ENCODE data around the gene BAG1.

Gene BAG1

GRCh38 chr9:33236571-33236970, 27.9 kb downstream of the BAG1 start:
- ChIA-PET CTCF (no interaction called here), POLR2A (no interaction called here)
- TF ChIP-seq NFRKB (IDR thresholded peaks at IDR 0.05), result no peak
- no peak for TF ChIP-seq LEF1 (IDR thresholded peaks at IDR 0.05; ENCODE audit: borderline replicate concordance)
- TF ChIP-seq CTBP1 (IDR thresholded peaks at IDR 0.05; ENCODE audit: borderline replicate concordance), result no peak
- TF ChIP-seq ARNT (IDR thresholded peaks at IDR 0.05), result no peak
- no peak for TF ChIP-seq PKNOX1 (IDR thresholded peaks at IDR 0.05)
- TF ChIP-seq SP1 (IDR thresholded peaks at IDR 0.05), result no peak
- TF ChIP-seq FOXA1 (IDR thresholded peaks at IDR 0.05), result no peak
- TF ChIP-seq SUZ12 (IDR thresholded peaks at IDR 0.05), result no peak
- no peak for TF ChIP-seq BHLHE40 (IDR thresholded peaks at IDR 0.05; ENCODE audit: borderline replicate concordance)
- no peak for TF ChIP-seq L3MBTL2 (conservative IDR thresholded peaks at IDR 0.05)
- TF ChIP-seq HDGF (IDR thresholded peaks at IDR 0.05; ENCODE audit: borderline replicate concordance), result no peak
- no peak for TF ChIP-seq FOXK2 (IDR thresholded peaks at IDR 0.05)
- no peak for TF ChIP-seq FOXM1 (IDR thresholded peaks at IDR 0.05; ENCODE audit: borderline replicate concordance)
- TF ChIP-seq ELF4 (IDR thresholded peaks at IDR 0.05), result no peak
- no peak for TF ChIP-seq ZNF384 (IDR thresholded peaks at IDR 0.05)
- TF ChIP-seq TARDBP (IDR thresholded peaks at IDR 0.05), result no peak
- DNase-seq (ENCODE audit: extremely low spot score), result no peak

GRCh38 chr9:33234511-33235467, 29.7 kb downstream of the BAG1 start:
- ChIA-PET POLR2A (no interaction called here), CTCF (interaction anchor here (1.3 kb wide), 1 partner anchor 8 kb away, joined by 3 read pairs; no protein-coding TSS in a partner anchor)
- TF ChIP-seq BHLHE40 (IDR thresholded peaks at IDR 0.05; ENCODE audit: borderline replicate concordance) (no peak), LEF1 (IDR thresholded peaks at IDR 0.05; ENCODE audit: borderline replicate concordance) (no peak), ELF4 (IDR thresholded peaks at IDR 0.05) (no peak), FOXM1 (IDR thresholded peaks at IDR 0.05; ENCODE audit: borderline replicate concordance) (no peak), PKNOX1 (IDR thresholded peaks at IDR 0.05) (no peak), HDGF (IDR thresholded peaks at IDR 0.05; ENCODE audit: borderline replicate concordance) (no peak), ARNT (IDR thresholded peaks at IDR 0.05) (no peak), FOXK2 (IDR thresholded peaks at IDR 0.05) (no peak)
- no peak for DNase-seq (ENCODE audit: extremely low spot score)

- TF ChIP-seq FOXA1 (IDR thresholded peaks at IDR 0.05) (no peak), L3MBTL2 (conservative IDR thresholded peaks at IDR 0.05) (no peak), FOXK2 (IDR thresholded peaks at IDR 0.05) (no peak), TARDBP (IDR thresholded peaks at IDR 0.05) (no peak), LEF1 (IDR thresholded peaks at IDR 0.05; ENCODE audit: borderline replicate concordance) (no peak), FOXM1 (IDR thresholded peaks at IDR 0.05; ENCODE audit: borderline replicate concordance) (no peak), BHLHE40 (IDR thresholded peaks at IDR 0.05; ENCODE audit: borderline replicate concordance) (no peak), ZNF384 (IDR thresholded peaks at IDR 0.05) (no peak), ELF4 (IDR thresholded peaks at IDR 0.05) (no peak)
Observed at GRCh38 chr9:33233626-33234342, 30.7 kb downstream of the BAG1 start.

GRCh38 chr9:33232815-33233214, 31.7 kb downstream of the BAG1 start:
- ChIA-PET POLR2A (no interaction called here), CTCF (no interaction called here)
- no peak for DNase-seq (ENCODE audit: extremely low spot score)
- TF ChIP-seq NFRKB (IDR thresholded peaks at IDR 0.05) (no peak), HDGF (IDR thresholded peaks at IDR 0.05; ENCODE audit: borderline replicate concordance) (no peak), FOXM1 (IDR thresholded peaks at IDR 0.05; ENCODE audit: borderline replicate concordance) (no peak), CTBP1 (IDR thresholded peaks at IDR 0.05; ENCODE audit: borderline replicate concordance) (no peak), FOXK2 (IDR thresholded peaks at IDR 0.05) (no peak), SUZ12 (IDR thresholded peaks at IDR 0.05) (no peak), FOXA1 (IDR thresholded peaks at IDR 0.05) (no peak), ARNT (IDR thresholded peaks at IDR 0.05) (no peak), L3MBTL2 (conservative IDR thresholded peaks at IDR 0.05) (no peak), ELF4 (IDR thresholded peaks at IDR 0.05) (no peak), SP1 (IDR thresholded peaks at IDR 0.05) (no peak), BHLHE40 (IDR thresholded peaks at IDR 0.05; ENCODE audit: borderline replicate concordance) (no peak), ZNF384 (IDR thresholded peaks at IDR 0.05) (no peak), TARDBP (IDR thresholded peaks at IDR 0.05) (no peak), LEF1 (IDR thresholded peaks at IDR 0.05; ENCODE audit: borderline replicate concordance) (no peak), PKNOX1 (IDR thresholded peaks at IDR 0.05) (no peak)

More at GRCh38 chr9:33233626-33234342, 30.7 kb downstream of the BAG1 start:
- CTCF ChIA-PET, result interaction anchor here (0.8 to 1.3 kb wide), 2 partner anchors 7 to 63 kb away, joined by 3 read pairs; no protein-coding TSS in a partner anchor
- DNase-seq (ENCODE audit: extremely low spot score), result no peak
- POLR2A ChIA-PET, result interaction anchor here (0.9 kb wide), 1 partner anchor 11 kb away, joined by 3 read pairs; no protein-coding TSS in a partner anchor

- ChIA-PET POLR2A (no interaction called here), CTCF (no interaction called here)
- TF ChIP-seq NFRKB (IDR thresholded peaks at IDR 0.05), result no peak
- no peak for TF ChIP-seq FOXM1 (IDR thresholded peaks at IDR 0.05; ENCODE audit: borderline replicate concordance)
- TF ChIP-seq ARNT (IDR thresholded peaks at IDR 0.05), result no peak
- TF ChIP-seq HDGF (IDR thresholded peaks at IDR 0.05; ENCODE audit: borderline replicate concordance), result no peak
- TF ChIP-seq PKNOX1 (IDR thresholded peaks at IDR 0.05), result no peak
- TF ChIP-seq ZNF384 (IDR thresholded peaks at IDR 0.05), result no peak
- no peak for TF ChIP-seq TARDBP (IDR thresholded peaks at IDR 0.05)
- no peak for TF ChIP-seq FOXA1 (IDR thresholded peaks at IDR 0.05)
- TF ChIP-seq FOXK2 (IDR thresholded peaks at IDR 0.05), result no peak
- no peak for TF ChIP-seq LEF1 (IDR thresholded peaks at IDR 0.05; ENCODE audit: borderline replicate concordance)
- no peak for DNase-seq (ENCODE audit: extremely low spot score)
Observed at GRCh38 chr9:33231623-33231942, 32.9 kb downstream of the BAG1 start.

Data from HEK293T (cell line).